Transverse colon (tissue), 4 donors: Measurements from ENCODE around the gene ZSWIM4. TPM values are rescaled to one million over a fixed set of nuclear protein-coding genes. Genes with fewer than 3 reads are reported as not detected.

ENCODE experiments used
- DNase-seq: peaks from one replicate; pipeline ENCODE4 v3.0.0-alpha.2; 2019
- H3K27ac ChIP-seq, 4 donors: fragments of 200-600 bp; sonication (generic); 2 replicates each; pipeline ENCODE4 v1.5.1; 2016 to 2018; ENCODE audit warnings: inconsistent platforms in 4 of 4
- H3K27me3 ChIP-seq: fragments of 200-600 bp; sonication (generic); 2 replicates; pipeline ENCODE4 v1.5.1; 2017; ENCODE audit warnings: inconsistent platforms
- H3K36me3 ChIP-seq, 4 donors: fragments of 200-600 bp; sonication (generic); 2 replicates each; pipeline ENCODE4 v1.5.1; 2017 to 2019; ENCODE audit warnings: inconsistent platforms in 4 of 4
- H3K4me1 ChIP-seq, 4 donors: fragments of 200-600 bp; sonication (generic); 2 replicates each; pipeline ENCODE4 v1.5.1; 2017 to 2020; ENCODE audit warnings: inconsistent platforms in 4 of 4
- H3K4me3 ChIP-seq, 4 donors: fragments of 200-600 bp; sonication (generic); 1 replicate in 1 of 4; 2 replicates in 3 of 4; pipeline versions ENCODE4 v1.5.1 to v1.6.1; 2017 to 2019; ENCODE audit warnings: inconsistent platforms in 4 of 4
- H3K9me3 ChIP-seq, 2 donors: fragments of 200-600 bp; sonication (generic); 2 replicates each; pipeline ENCODE4 v1.5.1; 2017 to 2019; ENCODE audit warnings: inconsistent platforms in 2 of 2
- CTCF ChIP-seq, 5 experiments: fragments of 200-600 bp in 3 of 5; fragments of 450-650 bp in 2 of 5; sonication (generic) in 3 of 5; IDR thresholded peaks; 1 replicate in 2 of 5; 2 replicates in 3 of 5; pipeline ENCODE4 v1.5.1; 2016 to 2017; ENCODE audit warnings: antibody characterized with exemption in 5 of 5, inconsistent platforms in 3 of 5, mild to moderate bottlenecking in 2 of 5, moderate library complexity in 1 of 5
- EP300 ChIP-seq: sonication (generic); formaldehyde crosslinking; IDR thresholded peaks from one replicate; pipeline ENCODE4 v1.6.1; 2017; ENCODE audit warnings: antibody characterized with exemption, low read depth
- POLR2A ChIP-seq: fragments of 450-650 bp; IDR thresholded peaks from one replicate; pipeline ENCODE4 v1.6.1; 2016; ENCODE audit warnings: antibody characterized with exemption, mild to moderate bottlenecking, moderate library complexity
- POLR2AphosphoS5 ChIP-seq, 3 donors: sonication (generic); formaldehyde crosslinking; IDR thresholded peaks; one replicate each; pipeline ENCODE4 v1.6.1; 2016; ENCODE audit warnings: antibody characterized with exemption in 3 of 3
- WGBS, 2 donors: methylation state at CpG; one replicate each; pipeline ENCODE4 v1.1.5; 2018; ENCODE audit warnings: low coverage in 1 of 2; 5-methylcytosine and 5-hydroxymethylcytosine counted together
- in situ Hi-C, 4 donors: fragments of 200-750 bp; cut with MboI; loops; one replicate each; pipeline versions ENCODE4 v1.15.0 to v1.15.1; 2017; ENCODE audit warnings: low sequenced_read_pairs in 3 of 4, low pct_ligation_motif_present in 1 of 4, low pct_unique_long_range_greater_than_20kb in 1 of 4
- intact Hi-C: fragments of 100-400 bp; cut with DNase I; formaldehyde crosslinking; loops from one replicate; pipeline ENCODE4 v1.15.1; 2023; ENCODE audit warnings: low total_unique reads
- total RNA-seq, 4 donors: library from RNA; depleted of rRNA; stranded (reverse); fragments of >200 nt; gene quantifications; one replicate each; pipeline ENCODE4 v1.1.0, GENCODE V29; 2016

ZSWIM4 gene
- total RNA-seq, 4 donors from 2014 or later: 2.3 to 5.1 (median 2.9) TPM

DNA sequence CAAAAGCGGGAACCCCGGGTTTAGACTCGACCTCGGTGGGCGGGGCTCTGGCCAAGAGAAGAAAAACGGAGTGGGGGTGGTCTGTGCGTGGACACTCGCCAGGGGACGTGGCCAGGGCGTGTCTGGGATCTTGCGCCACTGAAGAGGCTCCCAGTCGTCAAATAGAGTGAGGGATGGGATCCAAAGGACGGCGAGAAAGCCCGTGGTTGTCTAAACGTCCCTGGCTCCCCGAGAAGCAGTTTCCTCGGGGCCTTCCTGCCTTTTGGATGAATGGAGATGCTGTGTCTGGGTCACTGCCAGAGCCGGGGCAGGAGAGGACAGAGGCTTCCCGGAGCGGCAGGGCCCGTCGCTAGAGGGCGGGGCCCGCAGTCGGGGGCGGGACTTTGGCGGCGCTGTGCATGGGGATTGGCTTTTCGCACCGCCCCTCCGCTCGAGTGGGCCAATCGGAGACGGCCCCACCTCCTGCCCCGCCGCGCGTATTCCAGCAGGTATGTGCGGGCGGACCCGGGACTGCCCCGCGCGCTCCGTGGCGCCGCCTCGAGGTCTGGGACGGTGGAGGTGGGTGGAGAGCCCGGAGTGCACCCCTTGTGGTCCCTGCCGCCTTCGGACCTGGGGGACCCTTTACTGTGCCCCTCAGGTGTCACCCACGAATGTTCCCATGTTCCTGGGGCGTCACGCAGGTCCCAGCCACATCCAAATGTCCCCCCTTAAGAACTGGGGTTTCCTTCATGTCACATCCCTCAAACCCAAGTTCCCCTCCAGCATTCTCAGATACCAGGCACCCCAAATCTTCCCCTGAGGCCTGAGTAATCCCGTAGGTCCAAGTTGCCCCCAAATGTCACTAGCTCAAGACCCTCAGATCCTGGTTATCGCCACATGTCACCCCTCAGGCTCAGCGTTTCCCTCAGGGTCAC lies 38.3 kb downstream of the ZSWIM4 start:
- no peaks in the 10 kb centered on the region for H3K36me3 ChIP-seq
- intact Hi-C loops (no loop called here), in situ Hi-C loops (no loop called here)
- peak overlapping the region in 3 of 4 donors; percentile 16 to 35 (median 19) for H3K4me3 ChIP-seq
- peak; percentile 28 for TF ChIP-seq POLR2A
- TF ChIP-seq CTCF (IDR thresholded peaks at IDR 0.05): peak; percentile 51 to 76 (median 56)
- peak; percentile 39 to 83 (median 54) for TF ChIP-seq POLR2AphosphoS5 (IDR thresholded peaks at IDR 0.05)
- no peak for TF ChIP-seq EP300
- H3K9me3 ChIP-seq: no peaks in the 10 kb centered on the region
- 4 to 10% methylated on average over 5 to 41 of the region's 59 CpGs for WGBS, 2 donors
- H3K27me3 ChIP-seq: no peaks in the 10 kb centered on the region
- DNase-seq: peak; percentile 97
- peak overlapping the region; percentile 99 to 100 (median 100) for H3K27ac ChIP-seq
- H3K4me1 ChIP-seq: peaks cover 30 to 48% (median 36%) of the 10 kb centered on the region in 4 donors

DNA sequence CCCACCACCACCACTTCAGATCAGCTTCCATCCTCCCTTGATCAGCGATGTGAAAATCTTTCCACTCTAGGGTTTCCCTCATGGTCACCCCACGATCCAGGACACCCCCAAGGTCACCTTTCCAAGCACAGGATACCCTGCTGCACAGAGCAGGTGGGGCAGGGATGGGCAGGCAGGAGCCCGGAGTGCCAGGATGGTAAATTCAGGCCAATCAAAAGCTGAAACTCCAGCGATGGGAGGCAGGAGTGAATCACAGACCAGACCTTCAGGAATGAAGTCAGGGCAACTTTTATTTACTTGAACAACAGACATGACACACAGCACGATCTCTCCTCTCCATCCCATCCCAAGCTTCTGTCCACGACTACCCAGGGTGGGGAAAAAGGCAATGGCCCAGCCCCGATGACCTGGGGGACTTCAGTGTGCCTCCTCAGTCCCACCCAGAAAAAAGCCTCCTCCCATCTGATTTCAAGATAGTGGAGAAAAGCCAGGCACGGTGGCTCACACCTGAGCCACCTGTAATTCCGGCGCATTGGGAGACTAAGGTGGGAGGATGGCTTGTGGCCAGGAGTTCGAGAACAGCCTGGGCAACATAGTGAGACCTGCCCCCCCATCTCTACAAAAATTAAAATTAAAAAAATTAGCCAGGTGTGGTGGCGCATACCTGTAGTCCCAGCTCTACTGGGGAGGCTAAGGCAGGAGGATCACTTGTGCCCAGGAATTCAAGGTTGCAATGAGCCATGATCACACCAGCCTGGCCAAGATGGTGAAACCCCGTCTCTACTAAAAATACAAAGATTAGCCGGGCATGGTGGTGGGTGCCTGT lies 39.2 kb downstream of the ZSWIM4 start:
- WGBS, 2 donors: 75% methylated on average over 14 of the region's 14 CpGs; no CpG with 5 or more reads in 1 of the 2 donors

GRCh38 chr19:13835791-13836723 lies 40.8 kb downstream of the ZSWIM4 start:
- in situ Hi-C loops (no loop called here), intact Hi-C loops (no loop called here)
- H3K9me3 ChIP-seq: no peaks in the 10 kb centered on the region
- H3K27me3 ChIP-seq: no peaks in the 10 kb centered on the region
- TF ChIP-seq POLR2A: no peak
- peak in 1 of 3 donors; percentile 37 for TF ChIP-seq POLR2AphosphoS5 (IDR thresholded peaks at IDR 0.05)
- TF ChIP-seq EP300: no peak
- WGBS, 2 donors: 57% methylated on average over 19 of the region's 21 CpGs; no CpG with 5 or more reads in 1 of the 2 donors
- DNase-seq: no peak
- H3K4me1 ChIP-seq: peaks cover 32 to 73% (median 54%) of the 10 kb centered on the region in 4 donors
- peak overlapping the region; percentile 99 to 100 (median 100) for H3K27ac ChIP-seq
- H3K4me3 ChIP-seq: peak overlapping the region in 1 of 4 donors; percentile 5
- no peaks in the 10 kb centered on the region for H3K36me3 ChIP-seq

More for the DNA sequence above, 39.2 kb downstream of the ZSWIM4 start:
- intact Hi-C loops: no loop called here
- in situ Hi-C loops: no loop called here
- Histone ChIP-seq H3K27me3 (no peaks in the 10 kb centered on the region), H3K9me3 (no peaks in the 10 kb centered on the region), H3K4me1 (peaks cover 32 to 57% (median 41%) of the 10 kb centered on the region in 4 donors), H3K27ac (peak overlapping the region; percentile 99 to 100 (median 100)), H3K36me3 (no peaks in the 10 kb centered on the region), H3K4me3 (peak overlapping the region in 1 of 4 donors; percentile 35)
- DNase-seq: no peak
- TF ChIP-seq EP300 (no peak), POLR2A (no peak), POLR2AphosphoS5 (IDR thresholded peaks at IDR 0.05) (no peak), CTCF (IDR thresholded peaks at IDR 0.05) (no peak)
